Neural crest cell (in vitro differentiated cells): ENCODE results near the gene ESCO1. TPM values are rescaled to one million over a fixed set of nuclear protein-coding genes. Genes with fewer than 3 reads are reported as not detected.
"Not testable (repeated sequence)": the region's sequence is repeated elsewhere in the genome, so short reads cannot be mapped to it uniquely, and the experiment has no call there.

Experiments used
- DNase-seq: peaks from one replicate; pipeline ENCODE4 v3.0.0; 2021; ENCODE audit warnings: low read depth, mixed read lengths, low spot score
- H3K27ac Mint-ChIP-seq: one replicate; pipeline ENCODE4 v1.8.0; 2021; ENCODE audit warnings: mild to moderate bottlenecking, mixed read lengths; ENCODE audit not compliant: unreplicated experiment
- H3K27me3 Mint-ChIP-seq: 2 replicates; pipeline ENCODE4 v1.8.0; 2021; ENCODE audit warnings: low read depth, mild to moderate bottlenecking, mixed read lengths
- H3K36me3 Mint-ChIP-seq: 2 replicates; pipeline ENCODE4 v1.8.0; 2021; ENCODE audit warnings: low read depth, mild to moderate bottlenecking, mixed read lengths
- H3K4me1 Mint-ChIP-seq: 2 replicates; pipeline ENCODE4 v1.8.0; 2021; ENCODE audit warnings: mixed read lengths
- H3K4me3 Mint-ChIP-seq: one replicate; pipeline ENCODE4 v1.8.0; 2021; ENCODE audit warnings: mild to moderate bottlenecking, mixed read lengths
- H3K9me3 Mint-ChIP-seq: 2 replicates; pipeline ENCODE4 v1.8.0; 2021; ENCODE audit warnings: mixed read lengths
- CTCF ChIP-seq: fragments of 200-600 bp; sonication (generic); conservative IDR thresholded peaks from 2 replicates; pipeline ENCODE4 v1.5.0; 2021; ENCODE audit warnings: antibody characterized with exemption, mild to moderate bottlenecking
- total RNA-seq: library from RNA; stranded (reverse); gene quantifications from 2 replicates; pipeline ENCODE4 v1.2.1, GENCODE V29; 2021

Gene ESCO1
- total RNA-seq, 1 donor from 2014 or later: 15.7 TPM

DNA sequence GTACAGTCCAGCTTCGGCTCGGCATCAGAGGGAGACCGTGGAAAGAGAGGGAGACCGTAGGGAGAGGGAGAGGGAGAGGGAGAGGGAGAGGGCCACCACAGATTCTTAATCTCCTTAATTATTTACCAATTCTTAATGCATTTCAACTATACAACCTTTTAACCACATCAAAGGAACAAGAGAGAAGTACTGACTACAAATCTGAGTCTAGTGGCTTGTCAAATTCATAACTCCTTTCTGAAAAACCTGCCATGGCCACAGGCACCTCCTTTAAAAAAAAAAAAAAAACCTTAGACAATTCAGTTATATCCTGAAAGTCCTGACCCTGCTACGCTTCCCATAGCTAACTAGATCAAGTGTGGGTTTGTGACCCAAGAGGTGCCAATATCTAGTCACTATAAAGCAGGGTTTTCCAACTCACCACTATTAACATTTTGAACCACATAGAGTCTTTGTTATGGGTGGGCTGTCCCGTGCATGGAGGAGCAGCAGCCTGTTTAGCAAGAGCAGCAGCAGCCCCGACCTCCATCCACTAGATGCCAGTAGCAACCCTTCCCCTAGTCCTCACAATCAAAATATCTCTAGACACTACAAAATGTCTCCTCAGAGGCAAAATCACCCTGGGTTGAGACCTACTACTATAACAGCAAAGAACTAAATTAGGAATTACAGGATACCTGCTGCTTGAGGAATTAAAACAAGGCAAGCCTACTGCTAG lies 6.8 kb downstream of the ESCO1 start:
- Mint-ChIP-seq H3K27me3 (no peaks in the 10 kb centered on the region), H3K4me1 (peaks cover 5% of the 10 kb centered on the region), H3K36me3 (peaks cover 31% of the 10 kb centered on the region), H3K27ac (no peak overlapping the region), H3K9me3 (peaks cover 6% of the 10 kb centered on the region), H3K4me3 (no peak overlapping the region)
- no peak for DNase-seq
- TF ChIP-seq CTCF: no peak

DNA sequence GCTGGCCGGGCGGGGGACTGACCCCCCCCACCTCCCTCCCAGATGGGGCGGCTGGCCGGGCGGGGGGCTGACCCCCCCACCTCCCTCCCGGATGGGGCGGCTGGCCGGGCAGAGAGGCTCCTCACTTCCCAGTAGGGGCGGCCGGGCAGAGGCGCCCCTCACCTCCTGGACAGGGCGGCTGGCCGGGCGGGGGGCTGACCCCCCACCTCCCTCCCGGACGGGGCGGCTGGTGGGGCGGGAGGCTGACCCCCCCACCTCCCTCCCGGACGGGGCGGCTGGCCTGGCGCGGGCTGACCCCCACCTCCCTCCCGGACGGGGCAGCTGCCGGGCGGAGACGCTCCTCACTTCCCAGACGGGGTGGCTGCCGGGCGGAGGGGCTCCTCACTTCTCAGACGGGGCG lies 8.1 kb downstream of the ESCO1 start:
- not testable (repeated sequence) for H3K4me1 Mint-ChIP-seq, H3K9me3 Mint-ChIP-seq, H3K4me3 Mint-ChIP-seq, H3K27me3 Mint-ChIP-seq, DNase-seq, H3K27ac Mint-ChIP-seq
- peaks cover 37% of the 10 kb centered on the region for H3K36me3 Mint-ChIP-seq

GRCh38 chr18:21584391-21584790 lies 16.1 kb downstream of the ESCO1 start:
- no peak for DNase-seq
- Mint-ChIP-seq H3K36me3 (peaks cover 9% of the 10 kb centered on the region), H3K27ac (no peak overlapping the region), H3K4me3 (no peak overlapping the region), H3K27me3 (no peaks in the 10 kb centered on the region), H3K4me1 (no peaks in the 10 kb centered on the region), H3K9me3 (no peaks in the 10 kb centered on the region)
- no peak for TF ChIP-seq CTCF

GRCh38 chr18:21575656-21576055 lies 24.8 kb downstream of the ESCO1 start:
- Mint-ChIP-seq H3K4me3 (no peak overlapping the region), H3K36me3 (peaks cover 22% of the 10 kb centered on the region), H3K4me1 (no peaks in the 10 kb centered on the region), H3K27me3 (no peaks in the 10 kb centered on the region), H3K27ac (no peak overlapping the region), H3K9me3 (no peaks in the 10 kb centered on the region)
- no peak for DNase-seq
- TF ChIP-seq CTCF: no peak

- no peaks in the 10 kb centered on the region for H3K9me3 Mint-ChIP-seq
- H3K27ac Mint-ChIP-seq: no peak overlapping the region
- no peaks in the 10 kb centered on the region for H3K27me3 Mint-ChIP-seq
- peaks cover 18% of the 10 kb centered on the region for H3K36me3 Mint-ChIP-seq
- H3K4me3 Mint-ChIP-seq: no peak overlapping the region
- no peak for TF ChIP-seq CTCF
- no peaks in the 10 kb centered on the region for H3K4me1 Mint-ChIP-seq
- DNase-seq: no peak
Measured at GRCh38 chr18:21571772-21572171, 28.7 kb downstream of the ESCO1 start.

GRCh38 chr18:21559195-21559594 lies 41.3 kb downstream of the ESCO1 start:
- no peak for TF ChIP-seq CTCF
- Mint-ChIP-seq H3K27me3 (no peaks in the 10 kb centered on the region), H3K27ac (no peak overlapping the region), H3K9me3 (no peaks in the 10 kb centered on the region), H3K4me3 (no peak overlapping the region), H3K36me3 (peaks cover 4% of the 10 kb centered on the region), H3K4me1 (no peaks in the 10 kb centered on the region)
- no peak for DNase-seq
